ENCODE measurements around the gene TMEM243.

GRCh38 chr7:87193912-87194311 is 25.6 kb downstream of the TMEM243 start:
- no peak for TF ChIP-seq EZH2 (IDR thresholded peaks at IDR 0.05; ENCODE audit: borderline replicate concordance)
- TF ChIP-seq CTCF (IDR thresholded peaks at IDR 0.05; ENCODE audit: poor library complexity), result no peak
